ENCODE measurements around the gene LGI4. TPM values are rescaled to one million over a fixed set of nuclear protein-coding genes. Genes with fewer than 3 reads are reported as not detected.
"Not testable (repeated sequence)": the region's sequence is repeated elsewhere in the genome, so short reads cannot be mapped to it uniquely, and the experiment has no call there.

The LGI4 gene
- total RNA-seq, 1 donor from 2014 or later: 6.7 TPM

DNA sequence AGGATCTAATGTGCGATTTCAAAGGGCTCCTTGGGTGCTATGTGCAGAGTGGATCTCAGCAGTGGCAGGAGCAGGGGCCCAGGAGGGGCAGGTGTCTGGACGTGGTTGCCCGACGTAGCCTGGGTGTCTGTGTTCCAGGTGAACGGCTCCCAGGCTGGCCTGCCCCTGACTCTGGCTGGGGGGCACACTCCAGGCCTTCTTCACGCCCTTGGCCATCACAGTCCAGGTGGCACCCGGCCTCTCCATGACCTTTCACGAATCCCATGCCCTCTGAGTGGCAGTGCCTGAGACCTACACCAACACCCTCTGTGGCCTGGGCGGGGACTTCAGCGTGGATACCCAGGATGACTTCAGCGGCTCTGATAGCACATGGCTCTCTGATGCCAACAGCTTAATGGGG lies 30.5 kb downstream of the LGI4 start:
- intact Hi-C loops (cut with DNase I): no loop called here
- TF ChIP-seq, protein P1, sequence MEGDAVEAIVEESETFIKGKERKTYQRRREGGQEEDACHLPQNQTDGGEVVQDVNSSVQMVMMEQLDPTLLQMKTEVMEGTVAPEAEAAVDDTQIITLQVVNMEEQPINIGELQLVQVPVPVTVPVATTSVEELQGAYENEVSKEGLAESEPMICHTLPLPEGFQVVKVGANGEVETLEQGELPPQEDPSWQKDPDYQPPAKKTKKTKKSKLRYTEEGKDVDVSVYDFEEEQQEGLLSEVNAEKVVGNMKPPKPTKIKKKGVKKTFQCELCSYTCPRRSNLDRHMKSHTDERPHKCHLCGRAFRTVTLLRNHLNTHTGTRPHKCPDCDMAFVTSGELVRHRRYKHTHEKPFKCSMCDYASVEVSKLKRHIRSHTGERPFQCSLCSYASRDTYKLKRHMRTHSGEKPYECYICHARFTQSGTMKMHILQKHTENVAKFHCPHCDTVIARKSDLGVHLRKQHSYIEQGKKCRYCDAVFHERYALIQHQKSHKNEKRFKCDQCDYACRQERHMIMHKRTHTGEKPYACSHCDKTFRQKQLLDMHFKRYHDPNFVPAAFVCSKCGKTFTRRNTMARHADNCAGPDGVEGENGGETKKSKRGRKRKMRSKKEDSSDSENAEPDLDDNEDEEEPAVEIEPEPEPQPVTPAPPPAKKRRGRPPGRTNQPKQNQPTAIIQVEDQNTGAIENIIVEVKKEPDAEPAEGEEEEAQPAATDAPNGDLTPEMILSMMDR (IDR thresholded peaks at IDR 0.05): no peak
- Histone ChIP-seq H3K4me1 (no peaks in the 10 kb centered on the region), H3K27me3 (no peaks in the 10 kb centered on the region), H3K36me3 (no peaks in the 10 kb centered on the region), H3K9me3 (no peaks in the 10 kb centered on the region), H3K27ac (no peak overlapping the region), H3K4me3 (no peak overlapping the region)
- peak; percentile 8 for ATAC-seq
- no peak for DNase-seq

DNA sequence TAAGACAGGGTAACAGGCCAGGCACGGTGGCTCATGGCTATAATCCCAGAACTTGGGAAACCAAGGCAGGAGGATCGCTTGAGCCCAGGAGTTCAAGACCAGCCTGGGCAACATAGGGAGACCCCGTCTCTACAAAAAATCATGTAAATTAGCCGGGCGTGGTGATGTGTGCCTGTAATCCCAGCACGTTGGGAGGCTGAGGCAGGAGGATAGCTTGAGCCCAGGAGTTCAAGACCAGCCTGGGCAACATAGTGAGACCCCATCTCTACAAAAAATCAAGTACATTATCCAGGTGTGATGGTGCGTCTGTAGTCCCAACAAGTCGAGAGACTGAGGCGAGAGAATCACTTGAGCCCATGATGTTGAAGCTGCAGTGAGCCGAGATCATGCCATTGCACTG lies 31.2 kb downstream of the LGI4 start:
- ATAC-seq; H3K36me3 ChIP-seq; intact Hi-C loops (cut with DNase I); H3K27ac ChIP-seq; DNase-seq; H3K27me3 ChIP-seq; H3K9me3 ChIP-seq; H3K4me1 ChIP-seq; H3K4me3 ChIP-seq: not testable (repeated sequence)

DNA sequence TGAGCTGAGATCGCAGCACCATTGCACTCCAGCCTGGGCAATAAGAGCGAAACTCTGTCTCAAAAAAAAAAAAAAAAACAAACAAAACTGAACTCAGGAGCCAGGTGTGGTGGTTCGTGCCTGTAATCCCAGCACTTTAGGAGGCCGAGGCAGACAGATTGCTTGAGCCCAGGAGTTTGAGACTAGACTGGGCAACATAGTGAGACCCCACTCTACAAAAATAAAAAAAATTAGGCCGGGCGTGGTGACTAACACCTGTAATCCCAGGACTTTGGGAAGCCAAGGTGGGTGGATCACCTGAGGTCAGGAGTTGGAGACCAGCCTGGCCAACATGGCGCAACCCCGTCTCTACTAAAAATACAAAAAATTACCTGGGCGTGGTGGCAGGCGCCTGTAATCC lies 32.9 kb downstream of the LGI4 start:
- H3K36me3 ChIP-seq; H3K4me3 ChIP-seq; H3K27me3 ChIP-seq; ATAC-seq; H3K27ac ChIP-seq; DNase-seq; intact Hi-C loops (cut with DNase I); H3K9me3 ChIP-seq; H3K4me1 ChIP-seq: not testable (repeated sequence)

DNA sequence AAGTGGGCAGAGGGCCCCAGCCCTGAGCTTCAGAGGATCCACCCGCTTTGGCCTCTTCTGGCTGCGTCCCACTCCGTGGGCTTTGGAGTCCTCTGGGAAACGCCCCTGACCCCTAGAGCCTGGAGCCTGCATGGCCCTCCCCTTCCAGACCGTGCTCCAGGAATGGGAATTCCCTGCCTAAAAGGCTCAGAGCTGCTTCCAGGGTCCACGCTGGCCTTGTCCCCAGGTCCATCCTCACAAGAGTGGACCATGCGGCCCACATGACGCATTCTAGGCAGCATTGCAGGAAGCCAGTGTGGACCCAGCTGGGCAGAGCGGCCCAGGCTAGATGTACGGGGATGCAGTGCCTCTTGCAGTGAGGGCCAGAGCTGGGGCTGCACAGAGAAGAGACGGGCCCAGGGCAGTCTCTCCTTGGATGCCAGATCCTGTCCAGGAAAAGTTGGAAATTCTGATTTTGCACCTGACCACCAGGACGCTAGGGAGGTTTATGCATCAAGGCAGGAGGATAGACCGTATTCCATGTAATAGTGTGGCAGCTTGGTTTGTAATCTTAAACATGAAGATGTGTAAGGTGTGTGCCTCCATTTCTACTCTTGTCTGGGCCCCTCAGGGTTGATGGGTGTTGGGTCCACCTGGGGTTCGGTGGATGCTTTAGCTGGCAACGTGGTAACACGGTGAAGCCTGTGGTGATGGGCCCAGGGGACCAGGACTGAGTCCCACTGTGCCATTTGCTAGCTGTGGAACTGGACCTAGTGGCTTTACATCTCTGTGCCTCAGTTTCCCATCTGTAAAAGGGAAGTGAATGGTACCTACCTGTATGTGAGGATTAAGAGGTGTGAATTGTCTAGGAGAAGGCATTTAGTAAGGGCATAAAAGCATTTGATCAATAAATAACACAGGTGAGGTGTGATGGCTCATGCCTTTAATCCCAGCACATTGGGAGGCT lies 34.0 kb downstream of the LGI4 start:
- Histone ChIP-seq H3K27me3 (no peaks in the 10 kb centered on the region), H3K4me3 (no peak overlapping the region), H3K36me3 (no peaks in the 10 kb centered on the region)

DNA sequence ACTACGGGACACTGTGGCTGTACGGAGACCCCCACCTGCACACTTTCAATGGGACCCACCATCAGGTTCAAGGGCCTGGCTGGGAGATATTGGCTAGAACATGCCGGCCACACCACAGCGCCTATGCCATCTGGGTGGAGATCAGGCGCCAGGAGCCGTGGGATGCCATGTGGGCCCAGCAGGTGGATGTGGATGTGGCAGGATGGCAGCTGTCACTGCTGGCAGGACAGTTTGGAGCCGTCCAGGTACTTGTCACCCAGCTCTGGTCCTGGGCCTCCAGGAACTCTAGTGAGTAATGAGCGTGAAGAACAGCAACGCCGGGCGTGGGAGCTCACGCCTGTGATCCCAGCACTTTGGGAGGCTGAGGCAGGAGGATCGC lies 35.0 kb downstream of the LGI4 start:
- no peak for ATAC-seq
- H3K4me1 ChIP-seq: no peaks in the 10 kb centered on the region
- H3K9me3 ChIP-seq: no peaks in the 10 kb centered on the region
- H3K4me3 ChIP-seq: no peak overlapping the region
- H3K27ac ChIP-seq: no peak overlapping the region
- no peak for DNase-seq
- TF ChIP-seq, protein P1 (IDR thresholded peaks at IDR 0.05): no peak
- H3K27me3 ChIP-seq: no peaks in the 10 kb centered on the region
- no peaks in the 10 kb centered on the region for H3K36me3 ChIP-seq
- intact Hi-C loops (cut with DNase I): no loop called here

More for the DNA sequence above, 34.0 kb downstream of the LGI4 start:
- intact Hi-C loops (cut with DNase I): no loop called here
- ATAC-seq (no peak), DNase-seq (no peak)
- no peaks in the 10 kb centered on the region for H3K4me1 ChIP-seq
- no peaks in the 10 kb centered on the region for H3K9me3 ChIP-seq
- TF ChIP-seq, protein P1 (IDR thresholded peaks at IDR 0.05): no peak
- no peak overlapping the region for H3K27ac ChIP-seq

DNA sequence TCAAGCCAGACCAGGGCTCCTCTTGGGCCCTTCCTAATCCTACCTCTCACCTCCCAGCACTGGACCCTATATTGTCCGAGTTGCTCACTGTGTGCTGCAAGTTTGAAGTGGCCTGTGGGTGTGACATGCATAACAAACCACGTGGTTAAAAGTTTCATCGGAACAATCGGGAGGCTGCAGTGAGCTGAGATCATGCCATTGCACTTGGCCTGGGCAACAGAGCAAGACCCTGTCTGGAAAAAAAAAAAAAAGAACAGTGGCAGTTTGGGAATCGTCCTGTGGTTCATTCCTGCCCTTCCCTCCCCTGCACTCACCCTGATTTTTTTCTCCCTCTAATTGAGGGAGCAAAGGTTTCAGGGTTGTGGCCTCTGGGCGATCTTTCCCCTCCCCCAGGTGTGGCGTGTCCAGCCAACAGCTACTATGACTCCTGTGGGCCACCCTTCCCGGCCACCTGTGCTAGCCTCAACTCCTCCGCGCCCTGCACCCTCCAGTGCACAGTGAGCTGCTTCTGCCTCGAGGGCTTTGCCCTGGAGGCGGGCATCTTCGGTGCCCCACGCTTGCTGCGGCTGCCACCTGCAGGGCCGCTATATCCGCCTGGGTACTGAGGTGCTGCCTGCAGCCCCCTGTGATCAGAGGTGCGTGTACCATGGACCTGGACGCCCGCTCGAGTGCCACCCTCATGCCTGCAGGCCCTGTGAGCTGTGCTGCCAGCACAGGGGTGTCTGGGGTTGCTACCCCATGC lies 35.5 kb downstream of the LGI4 start:
- ATAC-seq: no peak
- Histone ChIP-seq H3K4me3 (no peak overlapping the region), H3K27ac (no peak overlapping the region), H3K4me1 (no peaks in the 10 kb centered on the region), H3K36me3 (no peaks in the 10 kb centered on the region), H3K27me3 (no peaks in the 10 kb centered on the region), H3K9me3 (no peaks in the 10 kb centered on the region)
- intact Hi-C loops (cut with DNase I): no loop called here
- TF ChIP-seq, protein P1 (IDR thresholded peaks at IDR 0.05): no peak
- DNase-seq: no peak

Measured in upper lobe of right lung (tissue), 1 donor.